CD4-positive, alpha-beta T cell treated with Interleukin-10 for 1 hour (primary cell): ENCODE measurements around the gene SPECC1L.

Source experiments
- DNase-seq: peaks from one replicate; pipeline ENCODE4 v3.0.0-alpha.2; 2020

The SPECC1L gene

DNA sequence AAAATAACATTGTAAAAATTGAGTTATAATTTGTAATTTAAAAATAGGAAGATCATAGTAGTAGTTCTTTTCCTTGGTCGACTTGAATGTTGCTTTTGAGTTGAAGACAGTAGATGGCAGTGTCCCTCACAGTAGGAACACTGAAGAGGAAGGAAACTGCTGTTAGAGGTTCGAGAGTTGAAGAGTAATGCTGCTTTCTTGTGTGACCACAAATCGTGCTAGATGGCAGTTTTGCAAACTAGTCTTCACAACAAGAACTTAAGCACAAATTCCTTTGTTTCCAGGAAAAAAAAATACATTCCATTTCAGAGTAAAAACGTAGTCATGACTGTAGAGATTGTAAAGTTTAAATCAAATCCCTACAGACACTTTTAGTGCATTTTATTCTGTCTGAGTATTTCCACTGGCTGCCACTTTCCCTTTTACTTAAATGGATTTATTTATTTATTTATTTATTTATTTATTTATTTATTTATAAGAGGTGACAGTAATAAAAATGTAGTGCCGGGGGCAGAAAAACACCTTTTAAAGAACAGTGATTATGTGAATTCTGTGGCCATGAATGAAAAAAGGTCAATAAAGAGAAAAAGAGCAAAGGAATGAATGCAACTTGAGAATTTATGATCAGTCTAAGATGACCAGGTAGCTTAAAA lies 54.6 kb downstream of the SPECC1L start:
- DNase-seq: peak; percentile 62

DNA sequence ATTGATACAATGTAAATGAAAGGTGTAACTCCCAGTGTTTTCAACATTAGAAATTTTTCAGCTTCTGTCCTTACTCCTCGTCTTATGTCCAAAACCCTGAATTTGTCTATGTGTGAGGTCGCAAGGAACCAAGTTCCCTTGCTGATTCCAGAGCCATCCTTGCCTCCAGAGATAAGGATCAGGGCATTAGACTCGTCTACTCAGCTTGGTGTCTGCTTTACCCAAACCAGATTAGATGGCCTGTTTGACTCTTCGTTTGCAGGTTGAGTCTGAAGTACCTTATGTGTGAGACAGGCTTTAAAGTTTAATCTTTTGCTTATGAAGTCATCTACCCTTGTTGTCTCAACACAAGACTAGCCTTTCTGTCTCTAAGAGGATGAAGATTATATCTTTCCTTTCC lies 55.6 kb downstream of the SPECC1L start:
- DNase-seq: no peak

DNA sequence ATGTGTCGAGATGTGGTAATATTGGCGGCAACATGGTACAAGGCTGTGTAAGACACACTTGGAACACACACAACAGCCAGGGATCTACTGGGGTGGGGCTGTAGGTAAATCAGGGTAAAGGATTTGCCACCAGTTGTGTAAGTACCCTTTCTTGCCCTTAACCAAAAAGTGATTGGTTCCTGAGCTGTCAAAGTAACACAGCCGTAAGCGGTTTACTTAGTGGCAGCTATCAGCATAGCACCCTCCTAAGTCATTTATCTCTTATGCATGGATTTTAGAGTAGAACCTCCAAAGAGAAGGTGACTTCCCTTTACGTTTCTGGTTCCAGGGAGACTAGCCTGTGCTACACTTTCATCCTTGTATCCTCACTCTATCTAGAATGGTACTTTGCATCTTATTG lies 57.2 kb downstream of the SPECC1L start:
- no peak for DNase-seq

DNA sequence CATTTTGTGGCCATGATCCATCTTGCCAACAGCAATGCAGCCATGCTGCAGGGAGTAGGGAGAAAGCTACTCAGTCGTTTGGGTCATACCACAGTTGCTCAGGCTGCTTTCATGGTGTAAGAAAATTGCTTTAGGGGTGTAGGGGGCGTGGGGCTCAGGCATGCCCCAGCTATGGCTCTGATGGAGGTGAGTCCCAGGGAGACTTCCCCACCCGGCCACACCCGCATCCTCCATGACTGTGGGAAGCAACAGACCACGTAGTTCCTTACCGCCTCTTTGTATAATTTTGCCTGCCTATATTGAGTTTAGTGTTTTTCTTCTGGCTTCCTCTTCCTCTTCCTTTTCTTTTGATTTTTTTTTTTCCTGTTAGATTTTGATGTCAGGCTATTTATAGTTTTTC lies 58.8 kb downstream of the SPECC1L start:
- DNase-seq: no peak

DNA sequence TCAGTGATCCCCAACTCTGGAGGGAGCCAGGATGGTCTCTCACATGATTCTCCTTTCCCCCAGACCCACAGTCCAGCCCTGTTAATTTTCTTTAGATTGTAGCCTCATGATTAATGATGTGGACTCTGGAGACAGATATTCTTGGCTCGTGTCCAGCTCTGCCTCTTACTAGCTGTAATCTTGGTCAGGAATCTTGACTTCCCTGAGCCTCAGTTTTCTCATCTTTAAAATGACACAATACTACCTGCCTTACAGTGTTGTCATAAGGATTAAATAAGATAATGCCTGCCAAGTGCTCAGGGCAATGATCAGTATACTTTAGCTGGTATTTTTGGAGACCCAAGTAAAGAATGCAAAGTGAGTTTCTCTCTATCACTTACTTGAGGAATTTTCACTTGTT lies 60.0 kb downstream of the SPECC1L start:
- DNase-seq: no peak

DNA sequence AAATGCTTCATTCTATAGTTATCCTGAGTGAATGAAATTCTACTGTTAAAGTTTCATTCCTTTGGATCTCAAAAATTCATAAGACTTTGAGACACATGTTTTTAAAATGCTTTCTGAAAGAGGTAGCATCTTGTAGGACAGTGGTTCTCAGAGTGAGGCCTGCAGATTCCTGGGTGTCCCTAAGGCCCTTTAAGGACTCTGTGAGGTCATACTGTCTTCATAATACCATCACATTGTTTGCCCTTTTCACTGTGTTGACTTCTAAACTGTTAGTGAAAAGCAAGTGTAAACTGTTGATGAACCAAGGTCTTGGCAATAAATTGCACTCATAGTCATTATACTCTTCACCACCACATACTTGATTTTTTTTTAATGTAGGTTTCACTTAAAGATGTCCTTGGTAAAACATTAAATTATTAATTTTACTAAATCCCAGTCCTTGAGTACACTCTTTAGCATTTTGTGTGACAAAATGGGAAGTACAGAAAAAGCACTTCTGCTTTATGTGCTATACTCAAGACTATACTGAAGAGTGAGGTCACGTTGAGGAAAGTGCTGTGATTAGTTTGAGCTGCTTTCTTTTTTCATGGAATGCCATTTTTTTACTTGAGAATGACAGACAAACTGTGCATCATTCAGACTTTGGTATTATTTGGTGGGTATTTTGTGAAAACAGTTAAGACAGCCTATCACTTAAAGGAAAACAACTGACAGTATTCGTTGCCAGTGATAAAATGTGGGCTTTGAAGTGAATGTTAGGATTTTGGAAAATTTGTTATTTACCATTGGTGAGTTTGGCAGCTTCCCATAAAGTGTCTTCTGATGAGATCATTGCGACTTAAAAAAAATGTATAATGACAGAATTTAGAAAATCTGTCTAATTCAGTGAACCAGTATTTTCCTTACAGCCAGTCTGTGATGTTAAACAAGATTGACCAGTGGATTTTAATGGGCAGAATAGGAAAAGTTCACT lies 61.1 kb downstream of the SPECC1L start:
- DNase-seq: no peak

DNA sequence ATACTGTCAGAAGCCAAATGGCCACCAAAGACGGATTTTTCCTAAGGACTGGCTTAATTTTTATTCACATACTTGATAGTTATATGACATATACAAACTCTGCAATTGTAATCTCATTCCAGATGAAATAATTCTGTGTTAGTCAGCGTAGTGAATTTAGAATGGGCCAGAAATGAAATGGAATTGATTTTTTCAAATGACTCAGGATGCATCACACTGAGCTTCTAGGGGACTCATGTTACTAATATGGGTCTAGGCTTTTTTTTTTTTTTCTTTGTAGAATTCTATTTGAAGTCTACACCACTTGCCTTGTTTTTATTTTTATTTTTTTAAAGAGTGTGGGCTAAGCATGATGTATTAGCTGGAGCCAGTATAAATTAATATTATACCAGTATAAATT lies 62.7 kb downstream of the SPECC1L start:
- no peak for DNase-seq

DNA sequence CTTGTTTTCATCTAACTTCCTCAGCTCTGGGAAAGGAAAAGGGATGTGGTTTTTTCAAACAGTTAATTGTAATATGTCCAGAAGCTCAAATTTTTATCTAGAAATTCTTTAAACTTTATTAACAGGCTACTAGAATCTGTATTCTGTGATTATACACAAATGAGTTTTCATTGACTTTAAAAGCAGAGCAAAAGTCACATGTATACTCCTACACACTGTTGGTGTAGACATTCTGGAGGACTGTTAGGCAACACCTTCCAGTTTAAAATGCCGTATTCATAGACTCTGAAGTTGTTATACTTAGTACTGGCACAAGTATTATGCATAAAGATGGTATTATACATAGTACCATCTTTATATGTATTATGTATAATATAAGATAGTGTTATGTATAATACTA lies 64.9 kb downstream of the SPECC1L start:
- DNase-seq: no peak

DNA sequence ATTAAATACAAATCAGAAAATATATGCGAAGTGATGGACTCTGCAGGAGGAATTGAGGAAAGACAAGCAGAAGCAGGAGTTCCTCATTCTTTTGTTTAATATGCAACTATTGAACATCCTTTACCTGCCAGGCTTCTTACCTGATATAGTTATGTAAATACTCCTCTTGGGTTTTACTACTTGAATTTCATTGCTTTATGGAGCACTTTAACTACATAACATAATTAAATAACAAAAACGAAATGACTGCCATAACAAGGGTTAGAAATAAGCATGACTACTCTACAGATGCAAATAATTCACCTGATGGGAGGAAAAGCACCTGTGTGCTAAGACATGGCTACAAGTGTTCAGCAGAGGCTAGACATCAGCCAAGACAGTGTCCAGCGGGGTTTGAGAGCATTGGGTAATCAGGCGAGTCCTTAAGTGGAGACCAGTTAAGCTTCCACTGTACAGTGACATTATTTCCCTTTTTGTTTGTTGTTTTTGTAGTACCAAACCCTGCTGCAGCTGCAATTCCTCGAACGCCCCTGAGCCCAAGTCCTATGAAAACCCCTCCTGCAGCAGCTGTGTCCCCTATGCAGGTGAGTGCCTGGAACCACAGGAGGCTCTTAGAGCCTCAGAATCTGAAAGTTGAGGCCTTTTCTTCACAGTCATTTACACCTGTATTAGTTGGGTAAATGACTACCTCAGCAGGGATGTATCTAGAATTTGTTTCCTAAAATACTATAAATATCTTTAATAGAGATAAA lies 67.4 kb downstream of the SPECC1L start:
- DNase-seq: no peak

DNA sequence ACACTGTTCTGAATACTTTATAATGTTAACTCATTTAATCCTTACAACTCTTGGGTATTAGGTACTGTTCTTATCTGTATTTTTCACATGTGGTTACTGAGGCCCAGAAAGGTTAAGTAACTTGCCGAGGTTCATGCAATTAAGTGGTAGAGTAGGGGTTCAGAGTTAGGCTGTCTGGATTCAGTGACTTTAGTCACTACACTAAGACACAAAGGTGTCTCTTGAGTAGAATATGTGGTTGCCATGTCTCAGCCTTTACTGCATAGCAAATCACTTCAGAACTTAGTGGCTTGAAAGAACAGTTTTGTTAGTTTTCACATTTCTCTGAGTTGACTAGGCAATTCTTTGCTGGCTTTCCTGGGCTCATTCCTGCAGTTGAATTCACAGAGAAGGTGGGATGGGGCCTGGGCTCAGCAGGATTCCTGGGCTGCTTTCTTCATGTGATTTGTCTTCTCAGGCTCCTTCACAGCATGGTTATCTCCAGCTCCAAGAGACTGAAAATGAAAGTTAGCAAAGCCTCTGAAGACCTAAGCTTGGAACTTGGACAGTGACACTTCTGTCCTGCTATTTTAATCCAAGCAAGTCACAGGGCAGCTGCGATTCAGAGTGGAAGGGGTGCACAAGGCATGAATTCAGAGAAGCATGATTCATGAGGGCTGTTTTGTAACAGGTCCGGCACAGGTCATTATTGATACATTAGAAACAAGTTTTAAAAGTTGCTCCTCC lies 68.3 kb downstream of the SPECC1L start:
- no peak for DNase-seq

DNA sequence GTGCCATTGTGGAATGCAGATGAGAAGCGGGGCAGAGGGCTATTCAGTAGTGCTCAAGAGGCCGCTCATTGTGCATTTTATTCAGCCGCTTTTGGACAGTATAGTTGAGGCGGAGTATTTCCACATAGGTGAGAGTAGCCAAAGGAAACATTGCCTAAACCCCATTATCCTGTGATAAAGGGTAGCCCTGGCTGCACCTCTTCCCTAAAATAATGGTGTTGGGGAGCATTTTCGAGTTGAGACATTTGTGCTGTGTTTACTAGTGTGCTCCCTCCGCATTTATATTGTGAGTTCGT lies 68.8 kb downstream of the SPECC1L start:
- no peak for DNase-seq

DNA sequence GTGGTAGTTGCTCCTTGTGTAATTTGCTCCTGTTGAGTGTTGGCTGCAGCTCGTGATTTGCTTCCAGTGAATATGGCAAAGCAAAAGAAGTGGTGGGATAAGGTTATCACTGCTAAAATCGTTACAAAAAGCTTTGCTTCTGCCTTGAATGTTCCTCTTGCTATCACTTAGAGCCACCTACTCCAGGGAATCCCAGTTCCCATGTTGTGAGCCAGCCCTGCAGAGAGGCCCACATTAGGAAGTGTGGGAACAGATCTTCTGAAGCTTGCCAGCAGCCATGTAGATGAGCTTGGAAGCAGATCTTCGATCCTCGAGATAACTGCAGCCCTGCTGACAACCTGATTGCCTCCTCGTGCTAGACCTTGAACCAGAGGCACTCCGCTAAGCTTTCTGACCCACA lies 71.0 kb downstream of the SPECC1L start:
- DNase-seq: no peak

DNA sequence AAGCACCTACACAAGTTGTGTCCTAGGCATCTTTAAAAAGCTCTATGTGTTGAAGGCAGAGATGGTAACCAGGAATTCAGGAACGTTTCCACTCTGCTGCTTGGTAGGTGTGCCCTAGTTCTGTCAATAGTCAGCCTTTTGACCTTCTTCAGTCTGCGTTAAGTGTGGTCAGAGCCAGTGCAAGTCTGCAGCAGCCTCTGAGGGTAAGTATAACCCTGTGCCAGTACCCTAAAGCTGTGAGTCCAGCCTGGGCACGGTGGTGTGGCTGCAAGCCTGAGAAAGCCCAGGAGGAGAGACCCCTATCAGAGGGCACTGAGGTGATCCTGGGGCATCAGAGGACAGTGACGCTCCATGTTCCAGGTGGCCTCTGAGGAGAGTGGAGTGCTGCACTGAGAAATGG lies 80.0 kb downstream of the SPECC1L start:
- no peak for DNase-seq

DNA sequence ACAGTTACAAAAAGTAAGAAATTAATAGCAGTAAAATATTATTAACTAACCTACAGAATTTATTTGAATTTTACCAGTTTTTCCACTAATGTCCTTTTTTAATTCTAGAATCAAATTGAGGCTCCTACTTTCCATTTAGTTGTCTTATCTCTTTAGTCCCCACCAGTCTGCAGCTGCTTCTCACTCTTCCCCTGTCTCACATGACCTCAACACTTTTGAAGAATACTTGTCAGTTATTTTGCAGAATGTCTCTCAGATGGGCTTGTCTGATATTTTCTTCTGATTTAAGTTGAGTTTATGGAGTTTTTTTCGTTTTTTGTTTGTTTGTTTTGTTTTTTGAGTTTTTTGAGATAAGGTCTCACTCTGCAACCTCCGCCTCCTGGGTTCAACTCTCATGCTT lies 82.5 kb downstream of the SPECC1L start:
- DNase-seq: no peak

DNA sequence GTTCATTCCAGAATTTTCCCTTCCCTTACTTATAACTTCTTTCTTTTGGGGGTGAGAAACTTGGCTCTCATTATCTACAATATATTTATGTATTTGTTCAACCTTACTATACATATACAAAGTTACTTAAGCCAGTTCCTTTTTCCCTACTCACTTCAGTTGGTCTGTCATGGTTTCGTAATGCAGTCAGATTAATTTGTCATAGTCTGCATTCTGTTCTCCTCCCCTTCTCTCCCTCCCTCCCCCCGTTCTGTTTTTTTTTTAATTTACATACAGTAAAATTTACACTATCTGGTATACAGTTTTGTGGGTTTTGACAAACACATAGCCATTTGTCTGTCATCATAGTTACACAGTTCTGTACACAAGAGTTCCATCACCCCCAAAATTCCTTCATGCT lies 84.9 kb downstream of the SPECC1L start:
- no peak for DNase-seq

DNA sequence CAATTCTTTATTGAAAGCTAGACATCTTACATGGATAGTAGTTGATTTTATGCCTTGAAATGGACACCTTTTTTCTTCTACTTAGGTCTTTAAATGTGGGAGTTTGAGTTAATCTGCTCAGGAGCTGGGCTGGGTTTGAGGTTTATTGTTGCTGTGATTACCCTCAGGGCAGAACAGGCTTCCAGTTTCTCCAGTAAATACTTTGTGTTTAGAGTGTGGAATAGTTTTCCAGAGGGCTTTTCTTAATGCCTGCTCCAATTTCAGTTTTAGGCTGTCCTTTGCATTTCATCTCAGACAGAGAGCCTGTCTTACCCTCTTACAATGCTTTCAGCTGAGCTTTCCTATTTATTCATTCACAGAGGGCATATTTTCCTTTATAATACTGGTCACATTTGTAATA lies 86.9 kb downstream of the SPECC1L start:
- no peak for DNase-seq

DNA sequence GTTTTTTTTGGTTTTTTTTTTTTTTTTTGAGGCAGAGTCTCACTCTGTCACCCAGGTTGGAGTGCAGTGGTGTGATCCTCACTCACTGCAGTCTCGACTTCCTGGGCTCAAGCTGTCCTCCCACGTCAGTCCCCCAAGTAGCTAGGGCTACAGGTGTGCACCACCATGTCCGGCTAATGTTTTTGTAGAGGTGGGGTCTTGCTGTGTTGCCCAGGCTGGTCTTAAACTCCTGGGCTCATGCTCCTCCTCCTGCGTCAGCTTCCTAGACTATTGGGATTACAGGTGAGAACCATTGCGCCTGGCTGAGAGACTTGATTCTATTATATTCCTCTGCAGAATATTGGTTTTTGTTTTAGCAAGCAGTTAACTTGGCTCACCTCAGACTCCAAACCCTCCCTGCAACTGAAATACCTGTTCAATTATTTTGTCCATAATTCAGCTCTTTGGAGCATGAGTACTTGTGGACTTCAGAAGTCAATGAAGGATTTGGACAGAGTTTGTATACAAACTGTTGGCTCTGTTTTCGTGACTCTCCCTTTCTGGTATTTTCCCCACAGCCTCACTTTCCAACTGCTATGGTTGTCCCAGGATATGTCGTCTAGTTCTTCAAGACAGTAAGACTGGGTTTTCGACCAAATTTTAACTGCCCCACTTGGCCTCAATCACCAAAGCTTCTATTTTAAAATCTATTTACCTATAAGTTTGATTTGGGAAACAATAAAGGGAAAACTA lies 87.6 kb downstream of the SPECC1L start:
- no peak for DNase-seq

DNA sequence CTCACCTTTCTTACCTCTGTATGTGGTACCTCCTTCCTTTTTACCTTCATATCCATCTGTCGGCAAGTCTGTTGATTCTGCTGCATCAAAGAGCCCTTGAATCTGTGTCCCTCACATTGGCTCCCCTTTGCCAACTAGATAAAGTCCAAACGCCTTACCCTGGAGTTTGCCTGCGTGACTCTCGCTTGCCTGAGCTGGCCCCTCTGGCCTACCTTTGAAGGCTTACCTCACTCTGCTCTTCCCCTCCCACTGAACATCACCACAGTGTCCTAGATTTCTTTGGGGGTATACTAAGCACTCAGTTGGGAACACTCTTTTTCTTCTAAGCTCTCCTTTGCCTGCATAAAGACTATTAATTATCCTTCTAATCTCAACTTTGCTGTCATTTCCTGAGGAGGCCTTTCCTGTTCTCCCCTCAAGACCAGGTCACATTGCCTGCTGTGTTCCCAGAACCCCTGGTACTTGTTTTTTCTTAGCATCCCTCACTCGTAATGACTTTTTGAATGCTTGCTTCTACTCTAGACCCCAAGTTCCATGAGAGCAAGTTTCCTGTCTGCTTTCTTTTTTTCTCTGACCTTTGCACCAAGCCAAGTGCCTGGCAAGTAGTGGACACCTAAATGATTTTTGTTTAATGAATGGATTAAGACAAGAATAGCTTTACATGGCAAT lies 89.0 kb downstream of the SPECC1L start:
- DNase-seq: no peak

DNA sequence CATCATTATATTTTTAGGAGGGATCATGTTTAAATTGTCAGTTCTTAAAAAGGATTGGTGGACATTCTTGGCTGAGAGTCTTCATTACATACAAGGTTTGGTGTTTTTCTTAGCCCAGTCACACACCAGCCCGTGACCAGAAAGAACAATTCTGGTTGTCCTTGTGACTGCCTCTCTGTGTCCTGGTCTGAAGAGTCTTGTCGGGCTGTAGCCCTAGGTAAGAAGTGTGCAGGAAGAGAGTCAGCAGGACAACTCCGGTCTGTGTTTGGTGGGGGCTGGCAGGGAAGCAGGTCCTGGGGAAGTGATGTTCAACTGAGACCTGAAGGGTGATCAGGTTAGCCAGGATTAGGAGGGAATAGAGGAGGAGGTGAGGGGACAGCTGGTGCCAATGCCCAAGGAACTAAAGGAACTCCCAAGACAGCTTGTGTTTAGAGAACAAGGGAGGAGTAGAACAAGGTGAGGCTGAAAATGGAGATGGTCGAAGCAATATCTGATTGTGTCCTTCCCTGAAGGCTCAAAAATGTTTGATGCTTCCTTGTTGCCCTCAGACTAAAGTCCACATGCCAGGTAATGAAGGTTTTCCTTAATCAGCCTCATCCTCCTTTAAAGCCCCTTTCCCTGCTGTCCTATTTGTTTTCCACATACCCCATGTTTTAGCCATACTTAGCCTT lies 91.5 kb downstream of the SPECC1L start:
- no peak for DNase-seq

DNA sequence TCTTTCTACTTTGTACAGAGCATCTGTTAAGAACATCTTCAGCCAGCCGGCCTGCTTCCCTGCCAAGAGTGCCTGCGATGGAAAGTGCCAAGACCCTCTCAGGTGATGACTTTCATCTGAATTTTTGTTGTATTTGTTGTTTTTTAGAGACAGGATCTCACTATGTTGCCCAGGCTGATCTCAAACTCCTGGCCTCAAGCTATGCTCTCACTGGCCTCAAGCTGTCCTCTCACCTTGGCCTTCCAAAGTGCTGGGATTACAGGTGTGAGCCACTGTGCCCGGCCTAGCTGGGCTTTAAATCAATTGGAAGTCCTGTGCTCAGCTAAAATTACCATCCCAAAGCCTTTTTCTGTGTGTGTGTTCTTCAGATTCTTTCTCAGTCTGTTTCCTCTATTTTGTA lies 92.6 kb downstream of the SPECC1L start:
- DNase-seq: no peak

DNA sequence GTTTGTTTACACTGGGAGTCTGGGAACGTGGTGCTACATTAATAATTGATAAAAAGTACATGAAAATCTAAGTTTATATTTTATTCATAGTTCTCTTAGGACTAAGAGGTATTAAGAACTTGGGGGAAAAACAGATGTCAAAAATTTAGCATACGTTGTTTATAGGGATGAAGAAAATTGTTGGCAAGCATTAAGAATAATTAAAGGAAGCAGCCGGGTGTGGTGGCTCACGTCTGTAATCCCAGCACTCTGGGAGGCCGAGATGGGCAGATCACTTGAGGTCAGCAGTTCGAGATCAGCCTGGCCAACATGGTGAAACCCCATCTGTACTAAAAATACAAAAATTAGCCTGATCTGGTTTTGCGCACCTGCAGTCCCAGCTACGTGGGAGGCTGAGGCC lies 96.1 kb downstream of the SPECC1L start:
- no peak for DNase-seq
